Fibroblast of pulmonary artery (primary cell): ENCODE data around the gene GAREM2.

Source experiments
- DNase-seq: peaks from one replicate; pipeline ENCODE4 v3.0.0-alpha.2; 2010; ENCODE audit warnings: low read depth
- H3K4me3 ChIP-seq: replicated peaks from 2 replicates; pipeline ENCODE4 v1.5.1; 2011; ENCODE audit warnings: low read depth, mild to moderate bottlenecking, control low read depth, low read length, moderate library complexity
- TF ChIP-seq, protein P1 (sequence below): IDR thresholded peaks from 2 replicates; pipeline ENCODE4 v1.5.1; 2011; ENCODE audit warnings: mild to moderate bottlenecking, control low read depth, low read length, inconsistent platforms; ENCODE audit errors: missing control alignments

Gene GAREM2

DNA sequence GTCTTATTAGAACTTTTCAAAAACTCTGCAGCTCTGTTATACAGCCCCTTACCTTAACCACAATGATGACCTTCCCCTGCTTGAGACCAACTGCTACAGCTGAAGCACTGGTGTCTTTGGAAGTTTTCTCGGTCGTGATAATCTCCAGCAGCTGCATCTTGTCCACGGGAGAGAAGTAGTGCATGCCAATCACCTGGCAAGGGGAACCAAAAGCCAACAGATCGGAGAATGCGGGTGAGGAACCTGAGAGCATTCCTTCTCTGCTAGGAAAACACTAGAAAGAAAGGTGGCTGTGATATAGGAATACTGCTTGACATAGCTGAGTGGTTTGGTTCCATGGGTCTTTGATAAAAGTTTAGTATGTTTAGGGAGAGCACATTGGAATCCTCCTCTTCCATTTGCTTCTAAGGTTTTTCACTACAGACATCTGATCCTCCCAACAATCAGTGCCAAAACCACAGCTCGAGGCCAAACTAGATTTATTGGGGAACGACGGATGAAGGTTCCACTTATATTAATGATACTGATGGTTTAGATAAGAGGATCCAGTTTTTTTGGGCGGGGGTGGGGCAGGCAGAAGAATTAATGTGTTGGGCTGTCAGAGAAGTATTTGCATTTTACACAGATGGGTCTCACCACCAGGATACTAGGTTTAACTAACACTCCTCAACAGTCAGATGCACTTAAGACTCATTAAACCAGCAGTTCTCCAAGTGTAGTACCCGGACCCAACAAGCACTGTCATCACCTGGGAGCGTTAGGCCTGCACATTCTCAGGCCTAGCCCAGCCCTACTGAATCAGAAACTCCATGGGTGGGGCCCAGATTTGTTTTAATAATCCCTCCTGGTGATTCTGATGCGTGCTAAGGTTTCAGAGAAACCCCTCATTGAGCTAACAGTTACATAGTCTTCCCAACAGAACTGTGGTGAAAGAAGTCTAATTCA is 22.4 kb downstream of the GAREM2 start:
- H3K4me3 ChIP-seq = no peak overlapping the region
- TF ChIP-seq, protein P1, sequence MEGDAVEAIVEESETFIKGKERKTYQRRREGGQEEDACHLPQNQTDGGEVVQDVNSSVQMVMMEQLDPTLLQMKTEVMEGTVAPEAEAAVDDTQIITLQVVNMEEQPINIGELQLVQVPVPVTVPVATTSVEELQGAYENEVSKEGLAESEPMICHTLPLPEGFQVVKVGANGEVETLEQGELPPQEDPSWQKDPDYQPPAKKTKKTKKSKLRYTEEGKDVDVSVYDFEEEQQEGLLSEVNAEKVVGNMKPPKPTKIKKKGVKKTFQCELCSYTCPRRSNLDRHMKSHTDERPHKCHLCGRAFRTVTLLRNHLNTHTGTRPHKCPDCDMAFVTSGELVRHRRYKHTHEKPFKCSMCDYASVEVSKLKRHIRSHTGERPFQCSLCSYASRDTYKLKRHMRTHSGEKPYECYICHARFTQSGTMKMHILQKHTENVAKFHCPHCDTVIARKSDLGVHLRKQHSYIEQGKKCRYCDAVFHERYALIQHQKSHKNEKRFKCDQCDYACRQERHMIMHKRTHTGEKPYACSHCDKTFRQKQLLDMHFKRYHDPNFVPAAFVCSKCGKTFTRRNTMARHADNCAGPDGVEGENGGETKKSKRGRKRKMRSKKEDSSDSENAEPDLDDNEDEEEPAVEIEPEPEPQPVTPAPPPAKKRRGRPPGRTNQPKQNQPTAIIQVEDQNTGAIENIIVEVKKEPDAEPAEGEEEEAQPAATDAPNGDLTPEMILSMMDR = no peak
- no peak for DNase-seq

DNA sequence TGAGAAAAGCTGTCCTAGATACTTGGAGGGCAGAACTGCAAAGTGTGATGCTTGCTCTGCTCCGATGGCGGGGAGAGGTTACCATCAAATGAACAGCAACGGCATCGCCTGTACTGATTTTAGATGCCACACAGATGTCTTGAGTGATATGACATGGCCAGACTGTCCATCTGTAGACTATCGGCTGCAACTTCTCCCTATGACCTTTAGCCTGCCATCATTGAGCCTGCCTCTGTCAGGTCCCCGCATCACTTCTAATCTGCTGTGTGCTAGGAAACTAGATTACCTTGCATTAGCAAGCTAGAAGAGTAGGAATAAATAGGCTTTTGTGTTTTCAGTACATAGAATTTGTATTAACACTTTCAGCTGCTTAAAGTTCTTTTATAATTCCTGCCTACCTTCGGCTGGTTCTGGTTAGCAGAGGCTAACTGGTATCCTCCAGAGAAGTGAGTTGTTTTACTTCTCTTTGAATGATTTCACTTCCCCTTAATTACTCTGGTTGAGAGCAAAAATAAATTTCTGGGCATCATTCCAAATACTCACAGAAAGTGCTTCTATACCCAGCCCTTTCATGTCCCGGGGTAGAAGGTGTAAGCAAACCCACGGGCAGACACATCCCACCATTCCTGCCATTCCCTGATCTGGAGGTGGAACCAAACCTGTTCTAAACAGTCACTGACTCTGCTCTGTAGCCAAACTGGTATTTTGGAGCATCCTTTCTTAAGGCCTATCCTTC is 24.0 kb downstream of the GAREM2 start:
- TF ChIP-seq, protein P1 = no peak
- no peak for DNase-seq
- H3K4me3 ChIP-seq = no peak overlapping the region

DNA sequence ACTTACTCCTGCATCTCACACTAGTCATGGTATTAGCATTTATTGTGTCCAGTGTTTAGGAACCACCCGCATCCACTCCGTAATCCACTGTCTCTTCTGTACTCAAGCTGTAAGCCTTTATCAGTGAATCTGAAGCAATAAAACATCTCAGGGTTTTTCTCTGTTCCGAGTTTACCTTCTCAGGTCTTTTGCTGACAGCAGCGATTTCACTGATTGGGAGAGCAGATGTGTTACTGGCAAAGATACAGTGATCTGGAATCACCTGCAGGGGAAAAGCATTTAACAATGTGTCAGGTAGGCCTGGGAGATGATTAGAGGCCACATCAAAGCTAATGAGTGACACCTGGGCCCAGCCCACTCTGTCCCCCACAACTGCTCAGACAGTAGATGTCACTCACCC is 24.6 kb downstream of the GAREM2 start:
- TF ChIP-seq, protein P1 = no peak
- no peak for DNase-seq
- no peak overlapping the region for H3K4me3 ChIP-seq

DNA sequence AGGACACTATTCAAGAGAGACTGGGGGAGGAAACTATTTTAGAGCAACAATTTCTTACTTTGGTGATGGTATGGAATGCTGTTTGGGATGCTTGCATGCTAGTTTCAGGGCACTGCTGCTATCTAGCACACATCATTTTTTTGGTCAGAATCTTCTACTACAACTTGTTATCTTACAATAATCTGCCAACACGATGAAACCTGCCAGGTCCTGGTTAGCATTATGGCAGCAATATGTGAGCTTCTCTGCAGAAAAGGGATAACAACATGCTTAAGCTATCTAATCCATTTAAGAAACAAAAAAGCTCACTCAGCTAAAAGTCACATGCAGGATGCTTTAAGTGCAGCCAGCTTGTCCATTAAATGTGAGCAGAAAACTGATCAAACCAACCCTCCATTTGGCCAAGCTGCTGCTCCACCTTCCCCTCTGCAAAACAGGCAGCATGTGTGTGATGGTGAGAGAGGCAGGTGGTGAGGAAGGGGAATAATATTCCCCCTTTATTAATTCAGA is 30.1 kb downstream of the GAREM2 start:
- no peak for DNase-seq
- TF ChIP-seq, protein P1 = no peak
- no peak overlapping the region for H3K4me3 ChIP-seq

DNA sequence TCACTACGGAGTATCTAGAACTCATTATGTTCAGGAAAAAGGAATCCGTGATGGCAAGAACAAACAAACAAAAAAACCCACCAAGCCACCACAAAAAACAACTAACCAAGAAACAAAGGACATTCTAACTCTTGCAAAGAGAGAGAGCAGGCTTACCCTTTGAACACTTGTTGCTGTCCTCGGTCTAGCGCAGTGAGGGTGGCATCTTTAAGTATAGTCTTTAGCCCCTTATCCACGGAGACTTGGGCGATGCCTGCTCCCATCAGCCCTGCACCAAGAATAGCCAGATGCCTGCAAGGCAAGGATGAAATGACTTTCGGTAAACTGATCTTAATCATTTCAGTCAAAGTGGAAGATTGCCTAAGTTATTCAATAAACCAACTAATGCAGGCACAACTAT is 31.0 kb downstream of the GAREM2 start:
- no peak overlapping the region for H3K4me3 ChIP-seq
- TF ChIP-seq, protein P1 = no peak

DNA sequence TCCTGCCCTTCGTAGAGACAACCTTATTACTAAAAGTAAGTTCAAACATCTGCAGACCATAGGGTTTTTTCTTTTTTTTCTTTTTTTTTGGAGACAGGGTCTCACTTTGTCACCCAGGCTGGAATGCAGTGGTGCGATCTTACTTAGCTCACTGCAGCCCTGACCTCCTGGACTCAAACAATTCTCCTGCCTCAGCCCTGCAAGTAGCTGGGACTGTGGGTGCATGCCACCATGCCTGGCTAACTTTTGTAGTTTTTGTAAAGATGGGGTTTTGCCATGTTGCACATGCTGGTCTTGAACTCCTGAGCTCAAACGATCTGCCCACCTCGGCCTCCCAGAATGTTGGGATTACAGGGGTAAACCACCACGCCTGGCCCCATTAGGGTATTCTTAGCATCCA is 39.1 kb downstream of the GAREM2 start:
- no peak for DNase-seq
- TF ChIP-seq, protein P1 = no peak
- no peak overlapping the region for H3K4me3 ChIP-seq

More for the DNA sequence above, 31.0 kb downstream of the GAREM2 start:
- DNase-seq = no peak
